SK-N-SH (cell line): ENCODE data around the gene HS3ST4. TPM values are rescaled to one million over a fixed set of nuclear protein-coding genes. Genes with fewer than 3 reads are reported as not detected.

ENCODE experiments used
- CTCF ChIA-PET: fragments of 300-600, 350-600 bp; formaldehyde crosslinking; extraction: SDS; loops from one replicate; lab custom pipeline; 2021; lab: Yijun Ruan, JAX
- POLR2A ChIA-PET: fragments of 350-600 bp; sonication (Branson Sonifier 250); formaldehyde crosslinking; extraction: SDS; loops from one replicate; lab custom pipeline; 2020; ENCODE audit warnings: antibody characterized with exemption, inconsistent platforms; lab: Yijun Ruan, JAX
- DNase-seq: peaks from one replicate; pipeline ENCODE4 v3.0.0; 2012
- H2AFZ ChIP-seq: fragments of 200-600 bp; sonication (generic); 2 replicates; pipeline ENCODE4 v1.8.1; 2016; ENCODE audit warnings: antibody characterized with exemption, mild to moderate bottlenecking, low read depth
- H3F3A ChIP-seq: fragments of 200-600 bp; sonication (generic); replicated peaks from 2 replicates; pipeline ENCODE3; 2016; ENCODE audit warnings: antibody characterized with exemption, mild to moderate bottlenecking; ENCODE audit not compliant: insufficient read depth
- H3K27ac ChIP-seq, 2 experiments: fragments of 200-500 bp in 1 of 2; fragments of 200-600 bp in 1 of 2; sonication (Bioruptor generic) in 1 of 2; sonication (generic), shearing (Covaris generic) in 1 of 2; 2 replicates each; pipeline versions ENCODE4 v1.5.1 to v1.6.1; 2014 to 2016; ENCODE audit warnings: low read depth in 2 of 2, inconsistent platforms in 1 of 2, low read length in 1 of 2, mild to moderate bottlenecking in 1 of 2, mixed read lengths in 1 of 2
- H3K27me3 ChIP-seq: fragments of 200-600 bp; sonication (generic), shearing (Covaris generic); 2 replicates; pipeline ENCODE4 v1.6.1; 2016; ENCODE audit warnings: mixed run types; ENCODE audit not compliant: insufficient read depth
- H3K36me3 ChIP-seq, 2 experiments: fragments of 200-500 bp in 1 of 2; fragments of 200-600 bp in 1 of 2; sonication (Bioruptor generic) in 1 of 2; sonication (generic) in 1 of 2; replicated peaks in 1 of 2; 2 replicates each; pipeline versions ENCODE3 to v1.5.1; 2014 to 2016; ENCODE audit warnings: low read length in 1 of 2, mild to moderate bottlenecking in 1 of 2; ENCODE audit not compliant: insufficient read depth in 2 of 2, control insufficient read depth in 1 of 2
- H3K4me1 ChIP-seq, 2 experiments: fragments of 200-500 bp in 1 of 2; fragments of 200-600 bp in 1 of 2; sonication (Bioruptor generic) in 1 of 2; sonication (generic), shearing (Covaris generic) in 1 of 2; 2 replicates each; pipeline versions ENCODE4 v1.5.1 to v1.6.1; 2014 to 2016; ENCODE audit warnings: low read depth in 1 of 2, low read length in 1 of 2, mixed run types in 1 of 2; ENCODE audit not compliant: insufficient read depth in 2 of 2, control insufficient read depth in 1 of 2
- H3K4me2 ChIP-seq: fragments of 200-600 bp; sonication (generic), shearing (Covaris generic); 2 replicates; pipeline ENCODE4 v1.6.1; 2017; ENCODE audit warnings: mixed run types
- H3K4me3 ChIP-seq, 2 experiments: fragments of 200-500 bp in 1 of 2; fragments of 200-600 bp in 1 of 2; sonication (Bioruptor generic) in 1 of 2; sonication (generic), shearing (Covaris generic) in 1 of 2; 2 replicates each; pipeline versions ENCODE4 v1.5.1 to v1.8.1; 2014 to 2016; ENCODE audit warnings: low read depth in 2 of 2, inconsistent platforms in 1 of 2, low read length in 1 of 2, mild to moderate bottlenecking in 1 of 2, mixed read lengths in 1 of 2, moderate library complexity in 1 of 2
- H3K79me2 ChIP-seq: fragments of 200-600 bp; sonication (generic); 2 replicates; pipeline ENCODE4 v1.8.1; 2017; ENCODE audit warnings: mild to moderate bottlenecking; ENCODE audit not compliant: insufficient read depth
- H3K9ac ChIP-seq: fragments of 200-600 bp; sonication (generic); 2 replicates; pipeline ENCODE4 v1.6.1; 2017; ENCODE audit warnings: mixed run types
- H3K9me2 ChIP-seq: fragments of 200-600 bp; sonication (generic); 2 replicates; pipeline ENCODE4 v1.6.1; 2017; ENCODE audit warnings: mixed run types
- H3K9me3 ChIP-seq: fragments of 200-600 bp; sonication (generic); 2 replicates; pipeline ENCODE4 v1.6.1; 2017; ENCODE audit warnings: mixed run types, mild to moderate bottlenecking, moderate library complexity
- H4K20me1 ChIP-seq: fragments of 200-600 bp; sonication (generic); 2 replicates; pipeline ENCODE4 v1.6.1; 2017; ENCODE audit warnings: mild to moderate bottlenecking, mixed run types; ENCODE audit not compliant: insufficient read depth
- ELF1 ChIP-seq: IDR thresholded peaks from 2 replicates; pipeline ENCODE4 v1.4.0; 2012
- EP300 ChIP-seq, 2 experiments: IDR thresholded peaks; 2 replicates each; pipeline versions ENCODE4 v1.4.0 to v1.6.1; 2012; ENCODE audit warnings: borderline replicate concordance in 1 of 2, low read depth in 1 of 2, low read length in 1 of 2
- EZH2phosphoT487 ChIP-seq: fragments of 200-600 bp; sonication (generic); IDR thresholded peaks from 2 replicates; pipeline ENCODE4 v1.6.1; 2017; ENCODE audit warnings: low read depth, mixed run types, mild to moderate bottlenecking, antibody characterized with exemption, moderate library complexity, borderline replicate concordance
- FOSL2 ChIP-seq: IDR thresholded peaks from 2 replicates; pipeline ENCODE4 v1.4.0; 2012; ENCODE audit warnings: low read depth, mild to moderate bottlenecking, moderate library complexity, borderline replicate concordance
- GATA2 ChIP-seq: sonication (generic); formaldehyde crosslinking; IDR thresholded peaks from 2 replicates; pipeline ENCODE4 v1.5.0; 2020; ENCODE audit warnings: mild to moderate bottlenecking, missing genetic modification reagents
- JUND ChIP-seq: IDR thresholded peaks from 2 replicates; pipeline ENCODE4 v1.4.0; 2012
- RAD21 ChIP-seq: IDR thresholded peaks from 2 replicates; pipeline ENCODE4 v1.6.1; 2012; ENCODE audit warnings: mild to moderate bottlenecking, low read length
- RCOR1 ChIP-seq: fragments of 150-350 bp; IDR thresholded peaks from 2 replicates; pipeline ENCODE4 v1.6.1; 2017; ENCODE audit warnings: antibody characterized with exemption, low read length
- RFX5 ChIP-seq: IDR thresholded peaks from 2 replicates; pipeline ENCODE4 v1.6.1; 2012; ENCODE audit warnings: mild to moderate bottlenecking, improper control_type of control experiment, low read length
- RXRA ChIP-seq: IDR thresholded peaks from 2 replicates; pipeline ENCODE4 v1.4.0; 2012; ENCODE audit warnings: low read depth, mild to moderate bottlenecking, borderline replicate concordance
- SIN3A ChIP-seq: IDR thresholded peaks from 2 replicates; pipeline ENCODE4 v1.6.1; 2012; ENCODE audit warnings: low read depth, mild to moderate bottlenecking, low read length, moderate library complexity, borderline replicate concordance
- SMC3 ChIP-seq: IDR thresholded peaks from 2 replicates; pipeline ENCODE4 v1.6.1; 2012; ENCODE audit warnings: low read depth, low read length, improper control_type of control experiment
- TAF1 ChIP-seq: IDR thresholded peaks from 2 replicates; pipeline ENCODE4 v1.6.1; 2012; ENCODE audit warnings: low read depth, mild to moderate bottlenecking, low read length, moderate library complexity, borderline replicate concordance
- TCF12 ChIP-seq: IDR thresholded peaks from 2 replicates; pipeline ENCODE4 v1.4.0; 2012
- YY1 ChIP-seq: IDR thresholded peaks from 2 replicates; pipeline ENCODE4 v1.4.0; 2012; ENCODE audit warnings: low read depth, mild to moderate bottlenecking
- WGBS: methylation state at CpG from one replicate; pipeline ENCODE4 v1.1.6; 2017; ENCODE audit warnings: low lambda C conversion rate; 5-methylcytosine and 5-hydroxymethylcytosine counted together
- polyA plus RNA-seq, 3 experiments: library from polyadenylated mRNA; depleted of rRNA; stranded (reverse); fragments of >200 nt; gene quantifications; 2 replicates each; pipeline ENCODE4 v1.2.3, GENCODE V29; 2012
- TF ChIP-seq, protein P1 (sequence below): IDR thresholded peaks from 2 replicates; pipeline ENCODE4 v1.4.0; 2012; ENCODE audit warnings: low read depth, borderline replicate concordance
- TF ChIP-seq, protein P2 (sequence below): IDR thresholded peaks from 2 replicates; pipeline ENCODE4 v1.4.0; 2012; ENCODE audit warnings: low read depth, borderline replicate concordance
- TF ChIP-seq, protein P3 (sequence below): fragments of 150-350 bp; IDR thresholded peaks from 2 replicates; pipeline ENCODE4 v1.6.1; 2016; ENCODE audit warnings: mild to moderate bottlenecking, low read depth, low read length
- TF ChIP-seq, protein P4 (sequence below): IDR thresholded peaks from 2 replicates; pipeline ENCODE4 v1.4.0; 2012; ENCODE audit warnings: low read depth
- TF ChIP-seq, protein P5 (sequence below): fragments of 200-600 bp; sonication (generic); IDR thresholded peaks from 2 replicates; pipeline ENCODE4 v1.6.1; 2017; ENCODE audit warnings: antibody characterized with exemption, mild to moderate bottlenecking, moderate library complexity

Gene HS3ST4
- polyA plus RNA-seq, 1 of the 3 experiments (the other 2 are of a cell fraction): not detected

DNA sequence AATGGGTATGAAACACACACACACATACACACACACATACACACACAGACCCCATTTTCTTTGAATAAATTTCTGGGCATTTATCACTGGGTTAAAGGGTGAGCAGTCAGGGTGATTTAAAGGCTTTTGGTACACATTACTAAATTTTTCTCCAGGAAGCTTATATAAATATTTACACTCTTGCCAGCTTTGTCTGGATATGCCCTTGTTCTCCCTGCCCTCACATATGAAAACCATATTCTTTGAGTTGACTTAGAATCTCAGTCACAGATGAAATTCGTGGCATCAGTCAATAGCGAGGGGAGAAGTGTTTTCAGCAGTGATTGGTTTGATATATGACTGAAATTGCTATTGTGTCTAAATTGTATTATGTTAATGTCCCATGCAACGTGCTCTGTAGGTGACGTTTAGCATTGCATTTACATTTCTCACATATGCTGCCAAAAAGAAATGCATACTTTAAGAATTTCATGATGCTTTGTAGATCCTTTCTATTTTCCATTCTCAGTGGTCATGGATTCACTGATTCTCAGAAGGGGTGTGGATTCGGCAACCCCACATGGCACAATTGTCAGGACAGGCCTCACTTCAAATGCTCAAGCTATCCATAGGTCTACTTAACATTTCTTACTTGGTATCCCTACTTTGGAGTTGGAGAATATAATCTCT lies 34.8 kb downstream of the HS3ST4 start:
- Histone ChIP-seq H3K4me1 (no peaks in the 10 kb centered on the region; a peak in 1 of 4 replicates), H3K9me3 (no peaks in the 10 kb centered on the region), H2AFZ (no peak overlapping the region), H4K20me1 (no peaks in the 10 kb centered on the region), H3K4me3 (no peak overlapping the region), H3K36me3 (no peaks in the 10 kb centered on the region), H3K27ac (no peak overlapping the region)
- DNase-seq: no peak
- TF ChIP-seq YY1 (no peak), JUND (no peak), EZH2phosphoT487 (no peak), SIN3A (no peak), RCOR1 (no peak), TAF1 (no peak)
- TF ChIP-seq, all 33 proteins: peak for 0
- POLR2A ChIA-PET: no interaction called here
- H3F3A ChIP-seq: no peaks in the 10 kb centered on the region
- H3K9me2 ChIP-seq: no peaks in the 10 kb centered on the region
- H3K4me2 ChIP-seq: no peak overlapping the region
- no peak overlapping the region for H3K9ac ChIP-seq
- CTCF ChIA-PET: no interaction called here
- no peaks in the 10 kb centered on the region for H3K27me3 ChIP-seq
- no peaks in the 10 kb centered on the region for H3K79me2 ChIP-seq
- WGBS: 5% methylated on average over 5 of the region's 5 CpGs

DNA sequence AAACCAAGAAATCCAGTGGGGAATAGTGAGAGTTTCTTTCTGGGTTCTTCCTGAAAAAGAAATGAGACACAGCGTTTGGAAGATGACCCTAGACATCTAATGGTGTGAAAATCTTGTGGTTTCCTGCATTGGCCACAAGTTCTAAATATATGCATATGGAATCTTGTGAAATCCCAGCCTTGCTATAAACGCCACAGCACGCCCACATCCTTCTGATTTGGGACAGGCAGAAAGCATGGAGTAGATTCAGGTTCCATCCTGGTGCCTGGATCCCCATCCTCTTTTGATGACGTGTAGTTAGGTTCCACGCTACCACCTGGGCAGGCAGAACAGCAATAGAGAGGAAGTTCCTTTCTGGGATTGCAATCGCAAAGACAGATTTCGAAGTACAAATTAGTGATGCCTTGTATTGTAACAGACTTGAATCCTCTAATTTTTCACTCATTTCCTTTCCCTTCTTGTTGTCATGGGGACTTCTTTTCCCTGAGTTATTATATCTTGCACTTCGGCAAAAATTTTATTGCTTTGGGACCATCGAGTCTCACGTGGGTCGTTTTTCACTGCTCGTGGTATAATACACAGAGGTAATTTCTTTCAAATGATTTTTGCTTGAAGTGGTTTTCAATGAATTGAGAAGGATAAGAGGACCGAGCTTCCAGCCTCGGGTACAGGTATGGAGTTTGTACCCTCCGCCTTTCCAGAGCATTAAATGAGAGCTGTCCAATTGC lies 37.6 kb downstream of the HS3ST4 start:
- 15% methylated on average over 13 of the region's 15 CpGs for WGBS

More for the DNA sequence above, 37.6 kb downstream of the HS3ST4 start:
- H3K4me2 ChIP-seq: no peak overlapping the region
- no peak overlapping the region for H3K9ac ChIP-seq
- CTCF ChIA-PET: no interaction called here
- POLR2A ChIA-PET: no interaction called here
- no peak for TF ChIP-seq EZH2phosphoT487
- TF ChIP-seq RAD21: no peak
- no peak for TF ChIP-seq YY1
- TF ChIP-seq RCOR1: no peak
- TF ChIP-seq SMC3: no peak
- TF ChIP-seq, protein P1, sequence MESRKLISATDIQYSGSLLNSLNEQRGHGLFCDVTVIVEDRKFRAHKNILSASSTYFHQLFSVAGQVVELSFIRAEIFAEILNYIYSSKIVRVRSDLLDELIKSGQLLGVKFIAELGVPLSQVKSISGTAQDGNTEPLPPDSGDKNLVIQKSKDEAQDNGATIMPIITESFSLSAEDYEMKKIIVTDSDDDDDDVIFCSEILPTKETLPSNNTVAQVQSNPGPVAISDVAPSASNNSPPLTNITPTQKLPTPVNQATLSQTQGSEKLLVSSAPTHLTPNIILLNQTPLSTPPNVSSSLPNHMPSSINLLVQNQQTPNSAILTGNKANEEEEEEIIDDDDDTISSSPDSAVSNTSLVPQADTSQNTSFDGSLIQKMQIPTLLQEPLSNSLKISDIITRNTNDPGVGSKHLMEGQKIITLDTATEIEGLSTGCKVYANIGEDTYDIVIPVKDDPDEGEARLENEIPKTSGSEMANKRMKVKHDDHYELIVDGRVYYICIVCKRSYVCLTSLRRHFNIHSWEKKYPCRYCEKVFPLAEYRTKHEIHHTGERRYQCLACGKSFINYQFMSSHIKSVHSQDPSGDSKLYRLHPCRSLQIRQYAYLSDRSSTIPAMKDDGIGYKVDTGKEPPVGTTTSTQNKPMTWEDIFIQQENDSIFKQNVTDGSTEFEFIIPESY: no peak
- no peak for TF ChIP-seq GATA2 (CRISPR knock-in tag)
- TF ChIP-seq RXRA: no peak
- TF ChIP-seq, protein P2, sequence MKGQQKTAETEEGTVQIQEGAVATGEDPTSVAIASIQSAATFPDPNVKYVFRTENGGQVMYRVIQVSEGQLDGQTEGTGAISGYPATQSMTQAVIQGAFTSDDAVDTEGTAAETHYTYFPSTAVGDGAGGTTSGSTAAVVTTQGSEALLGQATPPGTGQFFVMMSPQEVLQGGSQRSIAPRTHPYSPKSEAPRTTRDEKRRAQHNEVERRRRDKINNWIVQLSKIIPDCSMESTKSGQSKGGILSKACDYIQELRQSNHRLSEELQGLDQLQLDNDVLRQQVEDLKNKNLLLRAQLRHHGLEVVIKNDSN: no peak
- no peak for TF ChIP-seq TAF1
- no peak for TF ChIP-seq FOSL2
- TF ChIP-seq, protein P3, sequence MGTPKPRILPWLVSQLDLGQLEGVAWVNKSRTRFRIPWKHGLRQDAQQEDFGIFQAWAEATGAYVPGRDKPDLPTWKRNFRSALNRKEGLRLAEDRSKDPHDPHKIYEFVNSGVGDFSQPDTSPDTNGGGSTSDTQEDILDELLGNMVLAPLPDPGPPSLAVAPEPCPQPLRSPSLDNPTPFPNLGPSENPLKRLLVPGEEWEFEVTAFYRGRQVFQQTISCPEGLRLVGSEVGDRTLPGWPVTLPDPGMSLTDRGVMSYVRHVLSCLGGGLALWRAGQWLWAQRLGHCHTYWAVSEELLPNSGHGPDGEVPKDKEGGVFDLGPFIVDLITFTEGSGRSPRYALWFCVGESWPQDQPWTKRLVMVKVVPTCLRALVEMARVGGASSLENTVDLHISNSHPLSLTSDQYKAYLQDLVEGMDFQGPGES: no peak
- no peak for TF ChIP-seq TCF12
- no peak for TF ChIP-seq ELF1
- no peak for TF ChIP-seq SIN3A
- no peak for TF ChIP-seq EP300 (IDR thresholded peaks at IDR 0.05; ENCODE audit: borderline replicate concordance in 1 of 2, low read depth in 1 of 2, low read length in 1 of 2)
- no peak for TF ChIP-seq RFX5
- TF ChIP-seq, protein P4, sequence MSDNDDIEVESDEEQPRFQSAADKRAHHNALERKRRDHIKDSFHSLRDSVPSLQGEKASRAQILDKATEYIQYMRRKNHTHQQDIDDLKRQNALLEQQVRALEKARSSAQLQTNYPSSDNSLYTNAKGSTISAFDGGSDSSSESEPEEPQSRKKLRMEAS: no peak
- TF ChIP-seq, protein P5, sequence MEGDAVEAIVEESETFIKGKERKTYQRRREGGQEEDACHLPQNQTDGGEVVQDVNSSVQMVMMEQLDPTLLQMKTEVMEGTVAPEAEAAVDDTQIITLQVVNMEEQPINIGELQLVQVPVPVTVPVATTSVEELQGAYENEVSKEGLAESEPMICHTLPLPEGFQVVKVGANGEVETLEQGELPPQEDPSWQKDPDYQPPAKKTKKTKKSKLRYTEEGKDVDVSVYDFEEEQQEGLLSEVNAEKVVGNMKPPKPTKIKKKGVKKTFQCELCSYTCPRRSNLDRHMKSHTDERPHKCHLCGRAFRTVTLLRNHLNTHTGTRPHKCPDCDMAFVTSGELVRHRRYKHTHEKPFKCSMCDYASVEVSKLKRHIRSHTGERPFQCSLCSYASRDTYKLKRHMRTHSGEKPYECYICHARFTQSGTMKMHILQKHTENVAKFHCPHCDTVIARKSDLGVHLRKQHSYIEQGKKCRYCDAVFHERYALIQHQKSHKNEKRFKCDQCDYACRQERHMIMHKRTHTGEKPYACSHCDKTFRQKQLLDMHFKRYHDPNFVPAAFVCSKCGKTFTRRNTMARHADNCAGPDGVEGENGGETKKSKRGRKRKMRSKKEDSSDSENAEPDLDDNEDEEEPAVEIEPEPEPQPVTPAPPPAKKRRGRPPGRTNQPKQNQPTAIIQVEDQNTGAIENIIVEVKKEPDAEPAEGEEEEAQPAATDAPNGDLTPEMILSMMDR: no peak
- H3K9me2 ChIP-seq: no peaks in the 10 kb centered on the region
- H2AFZ ChIP-seq: no peak overlapping the region
- H3K27ac ChIP-seq: no peak overlapping the region
- H3K36me3 ChIP-seq: no peaks in the 10 kb centered on the region
- H3K79me2 ChIP-seq: no peaks in the 10 kb centered on the region
- no peaks in the 10 kb centered on the region for H3K9me3 ChIP-seq
- DNase-seq: no peak
- H3K27me3 ChIP-seq: no peaks in the 10 kb centered on the region
- no peaks in the 10 kb centered on the region; a peak in 1 of 4 replicates for H3K4me1 ChIP-seq
- H4K20me1 ChIP-seq: no peaks in the 10 kb centered on the region
- no peaks in the 10 kb centered on the region for H3F3A ChIP-seq
- no peak overlapping the region for H3K4me3 ChIP-seq
